Coronary artery (tissue), 2 donors: ENCODE data around the gene RPH3AL.

Source experiments
- DNase-seq: peaks from one replicate; pipeline ENCODE4 v3.0.0-alpha.2; 2017; ENCODE audit warnings: low spot score
- H3K27ac ChIP-seq, 2 donors: fragments of 200-600 bp; sonication (generic); one replicate each; pipeline ENCODE4 v1.5.1; 2016 to 2019
- H3K4me3 ChIP-seq: fragments of 200-600 bp; sonication (generic); 2 replicates; pipeline ENCODE4 v1.5.1; 2016; ENCODE audit warnings: mild to moderate bottlenecking, moderate library complexity
- CTCF ChIP-seq: fragments of 200-600 bp; sonication (generic); IDR thresholded peaks from one replicate; pipeline ENCODE4 v1.5.1; 2019; ENCODE audit warnings: antibody characterized with exemption

The RPH3AL gene

GRCh38 chr17:337866-338265 lies 14.7 kb downstream of the RPH3AL start:
- H3K4me3 ChIP-seq: no peak overlapping the region
- TF ChIP-seq CTCF: no peak
- H3K27ac ChIP-seq: no peak overlapping the region
- no peak for DNase-seq

GRCh38 chr17:337453-337852 lies 15.2 kb downstream of the RPH3AL start:
- no peak for TF ChIP-seq CTCF
- no peak for DNase-seq
- H3K4me3 ChIP-seq: no peak overlapping the region
- no peak overlapping the region for H3K27ac ChIP-seq

GRCh38 chr17:337022-337420 lies 15.6 kb downstream of the RPH3AL start:
- Histone ChIP-seq H3K4me3 (no peak overlapping the region), H3K27ac (no peak overlapping the region)
- DNase-seq: no peak
- TF ChIP-seq CTCF: no peak

- no peak for DNase-seq
- TF ChIP-seq CTCF: no peak
- Histone ChIP-seq H3K4me3 (peak overlapping the region; percentile 45), H3K27ac (peak overlapping the region in 1 of 2 donors; percentile 57)
These were observed 16.2 kb downstream of the RPH3AL start for GRCh38 chr17:336110-337021.

GRCh38 chr17:335691-336090 lies 16.9 kb downstream of the RPH3AL start:
- no peak for TF ChIP-seq CTCF
- H3K27ac ChIP-seq: peak overlapping the region in 1 of 2 donors; percentile 57
- DNase-seq: no peak
- H3K4me3 ChIP-seq: peak overlapping the region; percentile 45

- DNase-seq: no peak
- TF ChIP-seq CTCF: no peak
- peak overlapping the region; percentile 53 for H3K4me3 ChIP-seq
- H3K27ac ChIP-seq: peak overlapping the region in 1 of 2 donors; percentile 84
These were observed 17.6 kb downstream of the RPH3AL start for GRCh38 chr17:334974-335481.
